Gastrocnemius medialis (tissue), 4 donors: Measurements from ENCODE around the gene RBM19. TPM values are rescaled to one million over a fixed set of nuclear protein-coding genes. Genes with fewer than 3 reads are reported as not detected.

Source experiments
- ATAC-seq, 2 donors: fragments of 150-250 bp; one replicate each; pipeline ENCODE4 v1.9.1; 2016
- DNase-seq, 2 donors: peaks; one replicate each; pipeline ENCODE4 v3.0.0-alpha.2; 2019
- H3K27ac ChIP-seq, 4 donors: fragments of 200-600 bp; sonication (generic); 1 replicate in 1 of 4; 2 replicates in 3 of 4; pipeline ENCODE4 v1.5.1; 2016 to 2018; ENCODE audit warnings: mild to moderate bottlenecking in 2 of 4, moderate library complexity in 1 of 4
- H3K27me3 ChIP-seq, 3 donors: fragments of 200-600 bp; sonication (generic) in 2 of 3; 1 replicate in 1 of 3; 2 replicates in 2 of 3; pipeline versions ENCODE4 v1.5.1 to v1.6.0; 2016 to 2019; ENCODE audit warnings: mild to moderate bottlenecking in 1 of 3, moderate library complexity in 1 of 3
- H3K36me3 ChIP-seq, 2 donors: fragments of 200-600 bp; sonication (generic) in 1 of 2; one replicate each; pipeline ENCODE4 v1.5.1; 2017 to 2018
- H3K4me1 ChIP-seq, 2 donors: fragments of 200-600 bp; sonication (generic) in 1 of 2; one replicate each; pipeline ENCODE4 v1.5.1; 2016 to 2017; ENCODE audit warnings: mild to moderate bottlenecking in 2 of 2
- H3K4me3 ChIP-seq, 4 donors: fragments of 200-600 bp; sonication (generic) in 3 of 4; 1 replicate in 1 of 4; 2 replicates in 3 of 4; pipeline ENCODE4 v1.5.1; 2016 to 2019; ENCODE audit warnings: mild to moderate bottlenecking in 2 of 4
- H3K9me3 ChIP-seq, 3 donors: fragments of 200-600 bp; sonication (generic) in 2 of 3; 1 replicate in 1 of 3; 2 replicates in 2 of 3; pipeline ENCODE4 v1.5.1; 2016 to 2019
- POLR2A ChIP-seq, 2 donors: fragments of 450-650 bp; IDR thresholded peaks; one replicate each; pipeline ENCODE4 v1.6.1; 2017; ENCODE audit warnings: antibody characterized with exemption in 2 of 2, mild to moderate bottlenecking in 2 of 2, moderate library complexity in 2 of 2
- in situ Hi-C, 4 donors: fragments of 200-750 bp; cut with MboI; loops; one replicate each; pipeline versions ENCODE4 v1.15.0 to v1.8.0; 2017; ENCODE audit warnings: low sequenced_read_pairs in 4 of 4
- intact Hi-C: fragments of 100-400 bp; cut with DNase I; formaldehyde crosslinking; loops from one replicate; pipeline ENCODE4 v1.15.1; 2023; ENCODE audit warnings: low total_unique reads
- total RNA-seq, 4 donors: library from RNA; depleted of rRNA; stranded (reverse); fragments of >200 nt; gene quantifications; one replicate each; pipeline versions ENCODE4 v1.1.0 to v1.2.3, GENCODE V29; 2016
- TF ChIP-seq, protein P1 (sequence below), 5 experiments: fragments of 450-650 bp in 3 of 5; fragments of 200-600 bp in 2 of 5; sonication (generic) in 2 of 5; IDR thresholded peaks in 4 of 5; conservative IDR thresholded peaks in 1 of 5; 1 replicate in 4 of 5; 2 replicates in 1 of 5; pipeline ENCODE4 v1.5.1; 2016 to 2019; ENCODE audit warnings: antibody characterized with exemption in 5 of 5, mild to moderate bottlenecking in 3 of 5, moderate library complexity in 3 of 5

The RBM19 gene
- total RNA-seq, 4 donors from 2014 or later = 21.2 to 28.3 (median 26.8) TPM

DNA sequence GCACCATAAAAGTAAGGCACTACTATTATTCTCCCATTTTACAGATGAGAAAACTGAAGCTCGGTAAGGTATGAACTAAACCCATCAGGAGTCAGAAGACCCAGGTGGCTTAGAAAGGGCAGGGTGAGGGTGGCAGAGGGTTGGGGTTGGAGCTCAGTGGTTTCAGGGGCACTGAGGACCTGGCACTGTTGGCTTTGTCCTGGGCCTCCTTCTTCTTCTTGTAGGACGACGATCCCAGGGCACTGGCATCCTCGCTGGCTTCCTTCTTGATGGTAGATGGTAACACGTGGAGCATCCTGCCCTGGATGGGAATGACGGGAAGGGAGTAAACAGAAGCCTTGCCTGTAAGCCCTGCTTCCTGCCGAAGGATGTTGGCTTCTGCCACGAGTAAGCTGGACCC lies 19.9 kb downstream of the RBM19 start:
- Histone ChIP-seq H3K4me1 (no peaks in the 10 kb centered on the region), H3K27ac (no peak overlapping the region), H3K27me3 (no peaks in the 10 kb centered on the region), H3K36me3 (peaks cover 0 to 88% of the 10 kb centered on the region in 2 donors), H3K9me3 (no peaks in the 10 kb centered on the region), H3K4me3 (no peak overlapping the region)
- intact Hi-C loops (no loop called here), in situ Hi-C loops (no loop called here)
- DNase-seq (no peak), ATAC-seq (no peak)
- TF ChIP-seq, protein P1, sequence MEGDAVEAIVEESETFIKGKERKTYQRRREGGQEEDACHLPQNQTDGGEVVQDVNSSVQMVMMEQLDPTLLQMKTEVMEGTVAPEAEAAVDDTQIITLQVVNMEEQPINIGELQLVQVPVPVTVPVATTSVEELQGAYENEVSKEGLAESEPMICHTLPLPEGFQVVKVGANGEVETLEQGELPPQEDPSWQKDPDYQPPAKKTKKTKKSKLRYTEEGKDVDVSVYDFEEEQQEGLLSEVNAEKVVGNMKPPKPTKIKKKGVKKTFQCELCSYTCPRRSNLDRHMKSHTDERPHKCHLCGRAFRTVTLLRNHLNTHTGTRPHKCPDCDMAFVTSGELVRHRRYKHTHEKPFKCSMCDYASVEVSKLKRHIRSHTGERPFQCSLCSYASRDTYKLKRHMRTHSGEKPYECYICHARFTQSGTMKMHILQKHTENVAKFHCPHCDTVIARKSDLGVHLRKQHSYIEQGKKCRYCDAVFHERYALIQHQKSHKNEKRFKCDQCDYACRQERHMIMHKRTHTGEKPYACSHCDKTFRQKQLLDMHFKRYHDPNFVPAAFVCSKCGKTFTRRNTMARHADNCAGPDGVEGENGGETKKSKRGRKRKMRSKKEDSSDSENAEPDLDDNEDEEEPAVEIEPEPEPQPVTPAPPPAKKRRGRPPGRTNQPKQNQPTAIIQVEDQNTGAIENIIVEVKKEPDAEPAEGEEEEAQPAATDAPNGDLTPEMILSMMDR (IDR thresholded peaks at IDR 0.05 in 4 of 5, conservative IDR thresholded peaks at IDR 0.05 in 1 of 5) = no peak
- TF ChIP-seq POLR2A (IDR thresholded peaks at IDR 0.05) = no peak

DNA sequence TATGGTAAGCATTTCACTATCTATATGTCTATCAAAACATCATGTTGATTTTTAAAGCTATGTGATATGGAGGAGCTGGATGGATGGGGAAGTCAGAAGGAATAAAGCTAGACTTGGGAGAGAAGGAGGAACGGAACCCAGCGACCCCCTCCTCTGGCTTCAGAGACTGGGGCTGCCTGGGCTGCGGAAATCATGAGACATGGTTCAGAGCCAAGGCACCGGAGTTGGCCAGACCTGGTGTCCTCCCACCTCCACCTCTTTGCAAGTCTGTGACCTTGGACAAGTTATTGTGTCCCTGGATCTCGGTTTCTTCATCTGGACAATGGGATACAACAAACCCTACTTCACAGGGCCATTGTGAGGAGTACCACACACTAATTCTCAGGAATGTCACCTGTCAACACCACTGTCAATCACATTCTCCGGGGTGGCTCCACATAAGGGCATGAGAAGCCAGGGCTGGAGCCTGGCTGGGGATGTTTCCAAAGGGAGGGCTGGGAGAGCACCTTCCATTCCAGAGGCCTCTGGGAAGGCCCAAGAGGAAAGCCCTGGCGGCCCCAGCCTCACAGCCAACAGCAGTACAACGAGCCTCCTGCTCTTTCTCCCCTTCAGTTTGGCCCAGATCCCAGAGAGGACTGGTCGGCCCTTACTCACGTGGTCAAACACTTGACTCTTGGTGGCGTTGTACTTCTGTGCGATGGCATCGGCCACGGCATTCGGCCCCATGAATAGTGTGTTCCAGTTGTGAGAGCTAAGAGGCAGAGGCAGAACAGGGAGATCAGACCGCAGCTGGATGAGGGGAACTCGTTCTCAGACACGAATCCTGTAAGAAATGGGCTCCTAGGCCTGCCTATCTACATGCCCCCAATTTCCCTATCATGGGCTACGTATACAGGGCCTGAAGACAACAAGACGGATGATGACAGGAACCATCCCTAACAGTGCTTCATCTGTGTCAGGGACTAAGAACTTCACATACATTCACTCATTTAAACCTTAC lies 20.7 kb downstream of the RBM19 start:
- H3K9me3 ChIP-seq = no peaks in the 10 kb centered on the region
- in situ Hi-C loops (no loop called here), intact Hi-C loops (no loop called here)
- H3K4me3 ChIP-seq = no peak overlapping the region
- no peak for TF ChIP-seq POLR2A (IDR thresholded peaks at IDR 0.05)
- TF ChIP-seq, protein P1 (IDR thresholded peaks at IDR 0.05 in 4 of 5, conservative IDR thresholded peaks at IDR 0.05 in 1 of 5) = no peak
- ATAC-seq (no peak), DNase-seq (no peak)
- peaks cover 0 to 93% of the 10 kb centered on the region in 2 donors for H3K36me3 ChIP-seq
- no peaks in the 10 kb centered on the region for H3K4me1 ChIP-seq
- no peaks in the 10 kb centered on the region for H3K27me3 ChIP-seq
- H3K27ac ChIP-seq = no peak overlapping the region

DNA sequence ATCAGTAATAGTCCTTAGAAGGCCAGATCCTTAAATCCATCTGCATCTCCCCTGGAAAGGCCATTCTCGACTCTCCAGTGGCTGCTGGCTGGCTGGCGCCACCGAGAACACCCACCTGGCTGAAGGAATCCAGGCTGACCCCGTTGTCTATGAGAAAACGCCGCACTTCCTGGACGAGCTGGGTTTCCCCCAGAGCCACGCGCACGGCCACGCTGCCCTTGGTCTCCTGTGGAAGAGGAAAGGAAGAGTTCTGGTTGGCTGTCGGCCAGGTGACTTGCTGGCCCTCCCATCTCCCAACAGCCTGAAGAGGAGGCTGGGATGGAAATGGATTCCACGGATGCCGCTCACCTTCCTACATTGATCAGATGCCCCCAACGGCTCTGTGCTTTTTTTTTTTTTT lies 23.9 kb downstream of the RBM19 start:
- no peaks in the 10 kb centered on the region for H3K4me1 ChIP-seq
- no peak for DNase-seq
- TF ChIP-seq POLR2A (IDR thresholded peaks at IDR 0.05) = no peak
- TF ChIP-seq, protein P1 (IDR thresholded peaks at IDR 0.05 in 4 of 5, conservative IDR thresholded peaks at IDR 0.05 in 1 of 5) = no peak
- no peak overlapping the region for H3K4me3 ChIP-seq
- no peaks in the 10 kb centered on the region for H3K9me3 ChIP-seq
- H3K27me3 ChIP-seq = no peaks in the 10 kb centered on the region
- no peak overlapping the region for H3K27ac ChIP-seq
- intact Hi-C loops (no loop called here), in situ Hi-C loops (no loop called here)
- no peak for ATAC-seq
- H3K36me3 ChIP-seq = peaks cover 0 to 99% of the 10 kb centered on the region in 2 donors

DNA sequence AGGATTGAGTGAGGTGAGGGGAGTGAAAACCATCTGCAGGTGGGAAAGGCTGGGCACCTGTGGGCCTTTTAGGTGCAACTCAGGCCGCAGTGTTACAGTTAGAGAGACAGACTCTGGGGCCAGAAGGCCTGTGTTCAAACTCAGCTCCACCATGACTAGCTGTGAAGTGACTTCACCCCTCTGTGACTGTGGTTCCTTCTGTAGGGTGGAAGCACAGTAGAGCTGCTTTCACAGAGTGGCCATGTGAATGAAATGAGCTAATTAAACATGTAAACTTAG lies 25.0 kb downstream of the RBM19 start:
- DNase-seq = no peak
- TF ChIP-seq, protein P1 (IDR thresholded peaks at IDR 0.05 in 4 of 5, conservative IDR thresholded peaks at IDR 0.05 in 1 of 5) = no peak
- TF ChIP-seq POLR2A (IDR thresholded peaks at IDR 0.05) = no peak
- no peak for ATAC-seq
- H3K9me3 ChIP-seq = no peaks in the 10 kb centered on the region
- no peaks in the 10 kb centered on the region for H3K4me1 ChIP-seq
- H3K4me3 ChIP-seq = no peak overlapping the region
- in situ Hi-C loops (no loop called here), intact Hi-C loops (no loop called here)
- peaks cover 0 to 99% of the 10 kb centered on the region in 2 donors for H3K36me3 ChIP-seq
- no peaks in the 10 kb centered on the region for H3K27me3 ChIP-seq
- no peak overlapping the region for H3K27ac ChIP-seq
